ENCODE results near the gene NOL6.
"Not testable (repeated sequence)": the region's sequence is repeated elsewhere in the genome, so short reads cannot be mapped to it uniquely, and the experiment has no call there.

Gene NOL6

DNA sequence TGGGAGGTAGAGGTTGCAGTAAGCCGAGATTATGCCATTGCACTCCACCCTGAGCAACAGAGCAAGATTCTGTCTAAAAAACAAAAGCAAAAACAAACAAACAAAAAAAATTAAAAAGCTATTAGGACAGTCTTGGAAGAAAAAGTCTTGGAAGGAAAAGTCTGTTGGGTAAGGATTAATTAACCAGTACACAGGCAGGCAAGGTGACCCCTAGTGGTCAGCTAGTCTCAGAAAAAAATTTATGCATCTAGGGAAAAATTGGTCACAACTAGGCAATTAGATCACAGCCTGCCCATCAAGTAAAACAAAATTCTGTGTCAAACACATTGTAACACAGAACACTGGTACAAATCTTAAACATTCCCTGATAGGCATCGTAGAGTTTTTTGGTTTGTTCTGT lies 43.6 kb upstream of the NOL6 start:
- no peaks in the 10 kb centered on the region for H4K20me1 ChIP-seq (ENCODE audit: insufficient read depth, low read length)
- no peak overlapping the region for H3K9ac ChIP-seq (ENCODE audit: low read length)
- H3F3A ChIP-seq (ENCODE audit: insufficient read depth, low read length), result no peaks in the 10 kb centered on the region
- peak; percentile 54 for DNase-seq
- no peaks in the 10 kb centered on the region for H3K27me3 ChIP-seq (replicated peaks; ENCODE audit: insufficient read depth, low read length)
- no peak overlapping the region for H3K4me3 ChIP-seq (ENCODE audit: low read length)
- H3K9me3 ChIP-seq (replicated peaks; ENCODE audit: insufficient read depth, low read length), result no peaks in the 10 kb centered on the region
- TF ChIP-seq CTCF (IDR thresholded peaks at IDR 0.05; ENCODE audit: low read length) (peak; percentile 59), EZH2 (optimal IDR thresholded peaks at IDR 0.05; ENCODE audit: low read depth, low read length) (no peak), EZH2phosphoT487 (IDR thresholded peaks at IDR 0.05; ENCODE audit: low read length) (no peak)
- no peak overlapping the region for H3K27ac ChIP-seq (ENCODE audit: low read length)
- H3K36me3 ChIP-seq (replicated peaks; ENCODE audit: insufficient read depth, low read length), result no peaks in the 10 kb centered on the region
- no peaks in the 10 kb centered on the region for H3K79me2 ChIP-seq (ENCODE audit: low read length)
- H3K4me2 ChIP-seq (ENCODE audit: low read depth, low read length), result no peak overlapping the region
- H3K9me2 ChIP-seq (replicated peaks; ENCODE audit: insufficient read depth, low read length), result no peaks in the 10 kb centered on the region
- no peaks in the 10 kb centered on the region for H3K4me1 ChIP-seq (ENCODE audit: low read length)
- no peak overlapping the region for H2AFZ ChIP-seq (ENCODE audit: low read length)

DNA sequence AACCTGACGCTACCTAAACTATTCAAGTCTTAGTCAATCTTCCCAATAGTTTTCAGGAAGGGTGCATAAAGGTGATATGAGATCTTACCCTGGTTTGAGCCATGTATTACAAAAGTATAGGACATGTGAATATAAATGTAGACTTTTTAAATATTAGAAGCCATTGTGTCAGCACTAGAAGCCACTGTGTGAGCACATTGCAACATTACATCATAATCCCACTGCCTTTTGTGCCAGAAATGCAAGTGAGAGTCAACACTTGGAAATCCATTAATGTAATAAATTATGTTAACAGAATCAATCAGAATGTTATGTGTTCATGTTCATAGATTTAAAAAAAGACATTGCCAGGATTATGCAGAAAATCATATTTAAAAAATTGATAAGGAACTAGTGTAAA lies 42.7 kb upstream of the NOL6 start:
- not testable (repeated sequence) for H3K9ac ChIP-seq (ENCODE audit: low read length); H3K9me2 ChIP-seq (replicated peaks; ENCODE audit: insufficient read depth, low read length); H3F3A ChIP-seq (ENCODE audit: insufficient read depth, low read length); H2AFZ ChIP-seq (ENCODE audit: low read length); H3K27me3 ChIP-seq (replicated peaks; ENCODE audit: insufficient read depth, low read length); H4K20me1 ChIP-seq (ENCODE audit: insufficient read depth, low read length); H3K9me3 ChIP-seq (replicated peaks; ENCODE audit: insufficient read depth, low read length); DNase-seq; H3K36me3 ChIP-seq (replicated peaks; ENCODE audit: insufficient read depth, low read length); H3K4me2 ChIP-seq (ENCODE audit: low read depth, low read length); H3K4me1 ChIP-seq (ENCODE audit: low read length); H3K4me3 ChIP-seq (ENCODE audit: low read length); H3K27ac ChIP-seq (ENCODE audit: low read length); H3K79me2 ChIP-seq (ENCODE audit: low read length)

GRCh38 chr9:33515342-33515995 lies 41.7 kb upstream of the NOL6 start:
- not testable (repeated sequence) for H3K9me2 ChIP-seq (replicated peaks; ENCODE audit: insufficient read depth, low read length); H3K27me3 ChIP-seq (replicated peaks; ENCODE audit: insufficient read depth, low read length); H3K9me3 ChIP-seq (replicated peaks; ENCODE audit: insufficient read depth, low read length); H3K27ac ChIP-seq (ENCODE audit: low read length); H3K79me2 ChIP-seq (ENCODE audit: low read length); H3K9ac ChIP-seq (ENCODE audit: low read length); H3F3A ChIP-seq (ENCODE audit: insufficient read depth, low read length); H3K4me1 ChIP-seq (ENCODE audit: low read length); H3K4me2 ChIP-seq (ENCODE audit: low read depth, low read length); DNase-seq; H2AFZ ChIP-seq (ENCODE audit: low read length); H4K20me1 ChIP-seq (ENCODE audit: insufficient read depth, low read length); H3K4me3 ChIP-seq (ENCODE audit: low read length); H3K36me3 ChIP-seq (replicated peaks; ENCODE audit: insufficient read depth, low read length)

GRCh38 chr9:33512535-33512934 lies 38.8 kb upstream of the NOL6 start:
- not testable (repeated sequence) for H3K9me2 ChIP-seq (replicated peaks; ENCODE audit: insufficient read depth, low read length); H3K9ac ChIP-seq (ENCODE audit: low read length); H4K20me1 ChIP-seq (ENCODE audit: insufficient read depth, low read length); H3K9me3 ChIP-seq (replicated peaks; ENCODE audit: insufficient read depth, low read length); H3F3A ChIP-seq (ENCODE audit: insufficient read depth, low read length); H3K27ac ChIP-seq (ENCODE audit: low read length); H3K36me3 ChIP-seq (replicated peaks; ENCODE audit: insufficient read depth, low read length); H2AFZ ChIP-seq (ENCODE audit: low read length); H3K4me2 ChIP-seq (ENCODE audit: low read depth, low read length); H3K79me2 ChIP-seq (ENCODE audit: low read length); H3K4me1 ChIP-seq (ENCODE audit: low read length); DNase-seq; H3K27me3 ChIP-seq (replicated peaks; ENCODE audit: insufficient read depth, low read length); H3K4me3 ChIP-seq (ENCODE audit: low read length)

DNA sequence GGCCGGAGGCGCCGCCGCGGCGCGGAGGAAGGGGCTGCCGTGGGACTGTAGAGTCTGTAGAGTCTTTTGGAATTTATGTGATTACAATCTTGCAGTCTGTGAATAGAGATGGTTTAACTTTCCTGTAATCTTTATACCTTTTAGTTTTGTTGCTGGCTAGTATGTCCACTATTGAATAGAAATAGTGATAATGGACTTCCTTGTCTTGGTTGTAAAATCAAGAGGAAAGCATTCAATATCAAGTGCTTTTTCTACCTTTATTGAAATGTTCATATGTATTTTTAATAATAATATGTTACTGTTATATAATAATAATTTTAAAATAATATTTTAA lies 37.4 kb upstream of the NOL6 start:
- H3K4me1 ChIP-seq (ENCODE audit: low read length); H4K20me1 ChIP-seq (ENCODE audit: insufficient read depth, low read length); H3F3A ChIP-seq (ENCODE audit: insufficient read depth, low read length); H3K36me3 ChIP-seq (replicated peaks; ENCODE audit: insufficient read depth, low read length); DNase-seq; H3K9me2 ChIP-seq (replicated peaks; ENCODE audit: insufficient read depth, low read length); H3K27me3 ChIP-seq (replicated peaks; ENCODE audit: insufficient read depth, low read length); H3K79me2 ChIP-seq (ENCODE audit: low read length); H3K9me3 ChIP-seq (replicated peaks; ENCODE audit: insufficient read depth, low read length): not testable (repeated sequence)
- H3K27ac ChIP-seq (ENCODE audit: low read length), result peak overlapping the region; percentile 17; the same call in 1 of the 2 replicates
- peak overlapping the region; percentile 90; the same call in 1 of the 2 replicates for H3K4me2 ChIP-seq (ENCODE audit: low read depth, low read length)
- H2AFZ ChIP-seq (ENCODE audit: low read length), result peak overlapping the region; percentile 100
- peak overlapping the region; percentile 96 for H3K4me3 ChIP-seq (ENCODE audit: low read length)
- peak overlapping the region; percentile 91 for H3K9ac ChIP-seq (ENCODE audit: low read length)
